MCF 10A (cell line): ENCODE results near the gene RPL10A. TPM values are rescaled to one million over a fixed set of nuclear protein-coding genes. Genes with fewer than 3 reads are reported as not detected.

Source experiments
- BruUV-seq: library from RNA; stranded (reverse); fragments of 400-500 nt; replicated peaks from 2 replicates; lab custom pipeline; 2021; lab: Mats Ljungman, UMichigan
- CTCF ChIA-PET: fragments of 300-600 bp; sonication (Branson Sonifier 250); formaldehyde crosslinking; extraction: SDS; loops from one replicate; lab custom pipeline; 2021; ENCODE audit warnings: antibody characterized with exemption, inconsistent platforms; lab: Yijun Ruan, JAX
- POLR2A ChIA-PET: fragments of 300-600, 350-650 bp; sonication (Branson Sonifier 250); formaldehyde crosslinking; extraction: SDS; loops from one replicate; lab custom pipeline; 2020; ENCODE audit warnings: antibody characterized with exemption, inconsistent platforms; lab: Yijun Ruan, JAX
- DNase-seq: peaks from one replicate; pipeline ENCODE4 v3.0.0-alpha.2; 2018; ENCODE audit not compliant: unreplicated experiment
- H3K27ac Mint-ChIP-seq: one replicate; pipeline ENCODE4 v1.8.0; 2022; ENCODE audit warnings: mild to moderate bottlenecking, low read depth, mixed read lengths; ENCODE audit not compliant: unreplicated experiment
- H3K27me3 Mint-ChIP-seq: one replicate; pipeline ENCODE4 v1.8.0; 2022; ENCODE audit warnings: mixed read lengths; ENCODE audit not compliant: insufficient read depth, unreplicated experiment
- H3K36me3 Mint-ChIP-seq: one replicate; pipeline ENCODE4 v1.8.0; 2022; ENCODE audit warnings: mild to moderate bottlenecking, moderate library complexity, mixed read lengths; ENCODE audit not compliant: insufficient read depth, unreplicated experiment
- H3K4me1 Mint-ChIP-seq: one replicate; pipeline ENCODE4 v1.8.0; 2022; ENCODE audit warnings: mixed read lengths; ENCODE audit not compliant: insufficient read depth, unreplicated experiment
- H3K4me3 Mint-ChIP-seq: one replicate; pipeline ENCODE4 v1.8.0; 2022; ENCODE audit warnings: mild to moderate bottlenecking, moderate library complexity, mixed read lengths; ENCODE audit not compliant: unreplicated experiment
- H3K9me3 Mint-ChIP-seq: one replicate; pipeline ENCODE4 v1.8.0; 2022; ENCODE audit warnings: mixed read lengths; ENCODE audit not compliant: unreplicated experiment
- CTCF ChIP-seq: fragments of 200-600 bp; IDR thresholded peaks from one replicate; pipeline ENCODE4 v1.8.0; 2022; ENCODE audit warnings: antibody characterized with exemption, mild to moderate bottlenecking; ENCODE audit not compliant: unreplicated experiment
- intact Hi-C: fragments of 100-400 bp; cut with micrococcal nuclease; formaldehyde crosslinking; loops from 2 replicates; pipeline ENCODE4 v1.14.1; 2022
- total RNA-seq: library from RNA; stranded (reverse); gene quantifications from 2 replicates; pipeline ENCODE4 v1.2.3, GENCODE V29; 2022

RPL10A gene
- total RNA-seq, 1 experiment from 2014 or later = 2,403 TPM

DNA sequence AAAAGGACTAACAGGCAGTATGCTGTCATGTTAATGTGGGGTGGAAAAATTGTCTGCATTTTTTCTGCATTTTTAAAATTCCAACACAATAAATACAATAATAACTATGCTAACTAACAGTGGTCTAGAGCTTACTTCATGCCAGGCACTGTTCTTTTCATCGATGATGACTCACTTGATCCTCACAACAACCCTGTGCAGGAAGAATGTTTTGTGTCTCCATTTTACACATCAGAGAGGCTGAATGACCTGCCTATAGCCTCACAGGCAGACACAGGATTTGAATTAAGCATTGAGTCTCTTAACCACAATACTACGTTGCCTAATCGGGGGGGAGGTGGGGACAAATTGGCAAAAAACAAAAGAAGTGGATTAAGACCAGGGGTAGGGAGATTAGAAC, 42.9 kb upstream of the RPL10A start:
- H3K27me3 Mint-ChIP-seq = no peaks in the 10 kb centered on the region
- POLR2A ChIA-PET = no interaction called here
- no peak overlapping the region for H3K27ac Mint-ChIP-seq

GRCh38 chr6:35426074-35426473, 42.1 kb upstream of the RPL10A start:
- intact Hi-C loops = no loop called here
- DNase-seq = no peak
- no peaks in the 10 kb centered on the region for H3K9me3 Mint-ChIP-seq
- H3K4me1 Mint-ChIP-seq = no peaks in the 10 kb centered on the region
- peaks cover 18% of the 10 kb centered on the region for H3K36me3 Mint-ChIP-seq
- H3K27ac Mint-ChIP-seq = no peak overlapping the region
- TF ChIP-seq CTCF = no peak
- CTCF ChIA-PET = no interaction called here
- no peaks in the 10 kb centered on the region for H3K27me3 Mint-ChIP-seq
- no peak overlapping the region for H3K4me3 Mint-ChIP-seq
- POLR2A ChIA-PET = no interaction called here
- no TSS peak for BruUV-seq

More for the DNA sequence above, 42.9 kb upstream of the RPL10A start:
- H3K4me1 Mint-ChIP-seq = no peaks in the 10 kb centered on the region
- CTCF ChIA-PET = no interaction called here
- intact Hi-C loops = no loop called here
- peak; percentile 56 for DNase-seq
- H3K4me3 Mint-ChIP-seq = no peak overlapping the region
- peaks cover 20% of the 10 kb centered on the region for H3K36me3 Mint-ChIP-seq
- no peaks in the 10 kb centered on the region for H3K9me3 Mint-ChIP-seq
- TF ChIP-seq CTCF = no peak
- BruUV-seq = no TSS peak

DNA sequence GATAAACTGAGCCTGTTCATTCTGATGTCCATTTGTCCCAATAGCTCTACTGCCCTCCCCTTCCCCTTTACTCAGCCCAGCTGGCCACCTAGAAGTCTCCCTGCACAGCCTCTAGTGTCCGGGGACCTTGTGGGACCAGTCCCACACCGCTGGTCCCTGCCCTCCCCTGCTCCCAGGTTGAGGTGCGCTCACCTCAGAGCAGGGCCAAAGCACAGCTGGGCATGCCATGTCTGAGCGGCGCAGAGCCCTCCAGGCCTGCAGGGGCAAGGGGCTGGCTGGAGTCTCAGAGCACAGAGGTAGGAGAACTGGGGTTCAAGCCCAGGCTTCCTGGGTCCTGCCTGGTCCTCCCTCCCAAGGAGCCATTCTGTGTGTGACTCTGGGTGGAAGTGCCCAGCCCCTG, 40.8 kb upstream of the RPL10A start:
- Mint-ChIP-seq H3K36me3 (peaks cover 13% of the 10 kb centered on the region), H3K27me3 (no peaks in the 10 kb centered on the region), H3K27ac (no peak overlapping the region), H3K4me3 (no peak overlapping the region), H3K9me3 (no peaks in the 10 kb centered on the region), H3K4me1 (no peaks in the 10 kb centered on the region)
- intact Hi-C loops = no loop called here
- CTCF ChIA-PET = interaction anchor here (0.6 to 1.0 kb wide), 2 partner anchors 13 to 23 kb away, joined by 3 to 4 read pairs; no protein-coding TSS in a partner anchor
- DNase-seq = no peak
- no TSS peak for BruUV-seq
- POLR2A ChIA-PET = no interaction called here
- no peak for TF ChIP-seq CTCF

DNA sequence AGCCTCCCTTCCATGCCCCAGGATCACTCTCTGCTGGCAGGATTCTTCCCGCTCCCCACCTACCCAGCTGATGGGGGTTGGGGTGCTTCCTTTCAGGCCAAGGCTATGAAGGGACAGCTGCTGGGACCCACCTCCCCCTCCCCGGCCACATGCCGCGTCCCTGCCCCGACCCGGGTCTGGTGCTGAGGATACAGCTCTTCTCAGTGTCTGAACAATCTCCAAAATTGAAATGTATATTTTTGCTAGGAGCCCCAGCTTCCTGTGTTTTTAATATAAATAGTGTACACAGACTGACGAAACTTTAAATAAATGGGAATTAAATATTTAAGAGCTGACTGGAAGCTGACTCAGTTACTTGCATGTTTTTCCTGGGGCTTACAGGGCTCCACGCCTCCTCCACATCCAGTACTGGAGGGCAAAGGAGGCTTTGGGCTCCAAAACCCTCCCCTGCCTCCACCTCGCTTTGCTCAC, 40.3 kb upstream of the RPL10A start:
- H3K27ac Mint-ChIP-seq = no peak overlapping the region

More for the DNA sequence above, 40.3 kb upstream of the RPL10A start:
- no peak for TF ChIP-seq CTCF
- peak; percentile 24 for DNase-seq
- intact Hi-C loops = no loop called here
- no peak overlapping the region for H3K4me3 Mint-ChIP-seq
- ChIA-PET POLR2A (no interaction called here), CTCF (interaction anchor here (0.6 to 1.0 kb wide), 2 partner anchors 13 to 23 kb away, joined by 3 to 4 read pairs; no protein-coding TSS in a partner anchor)
- no TSS peak for BruUV-seq
- H3K4me1 Mint-ChIP-seq = no peaks in the 10 kb centered on the region
- H3K9me3 Mint-ChIP-seq = no peaks in the 10 kb centered on the region
- H3K27me3 Mint-ChIP-seq = no peaks in the 10 kb centered on the region
- H3K36me3 Mint-ChIP-seq = peaks cover 13% of the 10 kb centered on the region
